ENCODE measurements around the gene PRICKLE4. TPM values are rescaled to one million over a fixed set of nuclear protein-coding genes. Genes with fewer than 3 reads are reported as not detected.
"Not testable (repeated sequence)": the region's sequence is repeated elsewhere in the genome, so short reads cannot be mapped to it uniquely, and the experiment has no call there.

The PRICKLE4 gene
- total RNA-seq, 2 donors from 2014 or later, result 3.1 to 4.6 TPM

DNA sequence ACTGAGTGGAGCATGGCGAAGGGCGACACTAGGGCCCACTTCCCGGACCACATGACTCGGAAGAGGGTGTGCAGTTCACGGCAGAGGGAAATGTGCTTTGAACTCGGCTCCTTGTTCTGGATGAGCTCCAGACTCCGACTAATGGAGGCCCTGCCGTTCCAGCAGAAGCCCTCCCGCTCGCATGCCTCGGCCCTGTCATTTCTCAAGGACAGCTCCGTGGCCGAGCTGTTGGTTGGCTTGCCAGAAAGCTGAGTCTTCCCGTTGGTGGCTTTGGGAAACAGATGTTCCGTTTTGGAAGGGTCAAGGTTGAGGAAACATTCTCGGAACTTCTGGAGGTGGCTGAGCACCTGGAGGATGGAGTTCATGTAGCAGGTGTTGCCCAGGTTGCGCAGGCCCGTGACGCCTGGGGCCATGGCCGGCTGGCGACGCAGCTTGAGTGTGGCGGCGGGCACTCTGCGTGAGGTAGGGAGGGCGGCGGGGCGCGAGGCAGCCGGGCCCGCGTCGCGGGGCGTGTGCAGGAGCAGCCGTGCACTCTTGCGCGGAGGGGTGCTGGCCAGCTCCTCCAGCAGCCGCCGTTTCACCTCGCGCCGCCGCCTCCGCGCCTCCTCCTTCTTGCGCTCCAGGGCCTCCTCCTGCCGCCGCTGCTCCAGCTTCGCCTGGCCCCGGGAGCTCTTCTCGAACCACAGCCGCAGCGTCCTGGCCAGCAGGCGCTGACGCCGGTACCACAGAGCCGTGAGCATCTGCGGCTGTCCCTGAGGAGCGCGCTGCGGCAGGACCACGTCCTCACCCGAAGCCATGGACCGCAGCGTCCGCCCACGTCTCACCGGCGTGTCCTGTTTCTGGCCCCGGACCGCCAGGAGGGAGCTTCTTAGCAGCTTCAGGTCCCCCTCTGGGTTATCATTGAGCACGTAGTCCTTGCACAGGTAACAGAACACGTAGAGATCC, 25.5 kb downstream of the PRICKLE4 start:
- TF ChIP-seq, protein P1, sequence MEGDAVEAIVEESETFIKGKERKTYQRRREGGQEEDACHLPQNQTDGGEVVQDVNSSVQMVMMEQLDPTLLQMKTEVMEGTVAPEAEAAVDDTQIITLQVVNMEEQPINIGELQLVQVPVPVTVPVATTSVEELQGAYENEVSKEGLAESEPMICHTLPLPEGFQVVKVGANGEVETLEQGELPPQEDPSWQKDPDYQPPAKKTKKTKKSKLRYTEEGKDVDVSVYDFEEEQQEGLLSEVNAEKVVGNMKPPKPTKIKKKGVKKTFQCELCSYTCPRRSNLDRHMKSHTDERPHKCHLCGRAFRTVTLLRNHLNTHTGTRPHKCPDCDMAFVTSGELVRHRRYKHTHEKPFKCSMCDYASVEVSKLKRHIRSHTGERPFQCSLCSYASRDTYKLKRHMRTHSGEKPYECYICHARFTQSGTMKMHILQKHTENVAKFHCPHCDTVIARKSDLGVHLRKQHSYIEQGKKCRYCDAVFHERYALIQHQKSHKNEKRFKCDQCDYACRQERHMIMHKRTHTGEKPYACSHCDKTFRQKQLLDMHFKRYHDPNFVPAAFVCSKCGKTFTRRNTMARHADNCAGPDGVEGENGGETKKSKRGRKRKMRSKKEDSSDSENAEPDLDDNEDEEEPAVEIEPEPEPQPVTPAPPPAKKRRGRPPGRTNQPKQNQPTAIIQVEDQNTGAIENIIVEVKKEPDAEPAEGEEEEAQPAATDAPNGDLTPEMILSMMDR (IDR thresholded peaks at IDR 0.05), result no peak
- ATAC-seq (ENCODE audit: insufficient number of reproducible peaks, low FRiP score, low read depth) (no peak), DNase-seq (ENCODE audit: low spot score) (no peak)
- Histone ChIP-seq H3K27me3 (replicated peaks; ENCODE audit: insufficient read depth) (no peaks in the 10 kb centered on the region), H3K4me1 (ENCODE audit: control insufficient read depth in 1 of 2, low read depth in 2 of 2) (no peaks in the 10 kb centered on the region), H3K9me3 (no peaks in the 10 kb centered on the region), H3K27ac (no peak overlapping the region), H3K36me3 (no peaks in the 10 kb centered on the region), H3K4me3 (no peak overlapping the region)

DNA sequence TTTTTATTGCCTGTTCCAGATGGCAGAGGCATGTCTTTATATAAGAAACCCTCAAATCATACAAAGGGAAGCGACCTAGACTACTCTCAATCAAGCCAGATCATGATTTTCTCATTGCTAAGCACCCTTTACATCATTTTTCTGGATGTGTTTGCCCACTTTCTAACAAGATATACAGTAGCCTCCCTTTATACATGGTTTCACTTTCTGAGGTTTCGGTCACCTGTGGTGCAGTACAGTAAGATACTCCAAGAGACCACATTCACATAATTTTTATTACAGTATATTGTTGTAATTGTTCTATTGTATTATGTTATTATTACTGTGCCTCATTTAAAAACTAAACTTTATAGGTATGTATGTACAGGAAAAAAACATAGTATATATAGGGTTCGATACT, 30.5 kb downstream of the PRICKLE4 start:
- no peaks in the 10 kb centered on the region for H3K9me3 ChIP-seq
- no peak overlapping the region for H3K4me3 ChIP-seq
- ATAC-seq (ENCODE audit: insufficient number of reproducible peaks, low FRiP score, low read depth) (no peak), DNase-seq (ENCODE audit: low spot score) (no peak)
- H3K36me3 ChIP-seq, result no peaks in the 10 kb centered on the region
- H3K27ac ChIP-seq, result no peak overlapping the region
- TF ChIP-seq, protein P1 (IDR thresholded peaks at IDR 0.05), result no peak
- H3K4me1 ChIP-seq (ENCODE audit: control insufficient read depth in 1 of 2, low read depth in 2 of 2), result no peaks in the 10 kb centered on the region
- no peaks in the 10 kb centered on the region for H3K27me3 ChIP-seq (replicated peaks; ENCODE audit: insufficient read depth)

DNA sequence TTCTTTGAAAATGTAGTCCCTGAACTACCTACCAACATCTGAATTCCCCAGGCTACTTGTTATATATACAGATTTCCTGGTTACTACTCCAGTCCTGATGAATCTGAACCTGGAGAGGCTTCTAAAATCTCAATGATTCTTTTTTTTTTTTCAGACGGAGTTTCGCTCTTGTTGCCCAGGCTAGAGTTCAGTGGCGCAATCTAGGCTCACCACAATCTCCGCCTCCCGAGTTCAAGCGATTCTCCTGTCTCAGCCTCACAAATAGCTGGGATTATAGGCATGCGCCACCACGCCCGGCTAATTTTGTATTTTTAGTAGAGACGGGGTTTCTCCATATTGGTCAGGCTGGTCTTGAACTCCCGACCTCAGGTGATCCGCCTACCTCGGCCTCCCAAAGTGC, 31.4 kb downstream of the PRICKLE4 start:
- ATAC-seq (ENCODE audit: insufficient number of reproducible peaks, low FRiP score, low read depth); DNase-seq (ENCODE audit: low spot score); H3K27me3 ChIP-seq (replicated peaks; ENCODE audit: insufficient read depth): not testable (repeated sequence)

DNA sequence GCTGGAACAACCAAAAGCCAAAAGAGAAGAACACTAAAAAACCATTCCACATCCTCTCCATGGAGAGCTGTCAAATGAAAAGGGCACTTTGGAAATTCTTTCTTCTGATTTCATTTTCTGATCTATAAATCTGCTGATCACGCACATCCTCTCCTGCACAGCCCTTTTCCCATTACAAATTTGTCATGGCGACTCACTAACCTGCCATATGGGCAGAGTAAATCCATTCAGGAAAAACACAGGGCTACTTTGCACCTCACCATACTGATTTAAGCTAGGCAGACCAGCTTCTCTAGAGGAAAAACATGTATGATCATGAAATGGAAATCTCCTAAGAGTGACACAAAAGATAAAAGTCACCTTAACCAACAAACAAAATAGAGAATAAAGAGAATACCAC, 32.9 kb downstream of the PRICKLE4 start:
- ATAC-seq (ENCODE audit: insufficient number of reproducible peaks, low FRiP score, low read depth) (no peak), DNase-seq (ENCODE audit: low spot score) (no peak)
- TF ChIP-seq, protein P1 (IDR thresholded peaks at IDR 0.05), result no peak
- H3K9me3 ChIP-seq, result no peaks in the 10 kb centered on the region
- H3K27ac ChIP-seq, result no peak overlapping the region
- H3K27me3 ChIP-seq (replicated peaks; ENCODE audit: insufficient read depth), result no peaks in the 10 kb centered on the region
- no peaks in the 10 kb centered on the region for H3K36me3 ChIP-seq
- no peak overlapping the region for H3K4me3 ChIP-seq
- no peaks in the 10 kb centered on the region for H3K4me1 ChIP-seq (ENCODE audit: control insufficient read depth in 1 of 2, low read depth in 2 of 2)

More for the DNA sequence above, 31.4 kb downstream of the PRICKLE4 start:
- H3K4me1 ChIP-seq (ENCODE audit: control insufficient read depth in 1 of 2, low read depth in 2 of 2); H3K36me3 ChIP-seq; H3K27ac ChIP-seq; H3K4me3 ChIP-seq; H3K9me3 ChIP-seq: not testable (repeated sequence)

DNA sequence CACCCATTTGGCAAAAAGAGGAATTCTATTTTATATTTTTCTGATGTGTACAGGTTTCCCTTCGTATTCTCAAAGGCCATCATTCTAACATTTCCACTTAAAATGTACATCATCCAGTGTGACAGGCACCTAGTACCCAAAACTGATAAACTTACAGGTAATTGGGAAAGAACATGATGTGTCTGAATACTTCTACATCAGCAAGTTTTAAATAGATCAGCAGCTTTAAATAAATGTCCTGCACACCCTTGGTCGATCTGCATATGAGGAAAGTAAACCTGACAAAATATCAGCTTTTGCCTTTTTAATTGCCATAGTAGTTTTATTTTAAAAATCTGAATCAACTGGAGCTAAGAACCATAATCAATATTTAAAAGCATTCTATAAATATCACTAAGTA, 33.4 kb downstream of the PRICKLE4 start:
- TF ChIP-seq, protein P1 (IDR thresholded peaks at IDR 0.05), result no peak
- no peak for ATAC-seq (ENCODE audit: insufficient number of reproducible peaks, low FRiP score, low read depth)
- no peaks in the 10 kb centered on the region for H3K9me3 ChIP-seq
- no peak overlapping the region for H3K4me3 ChIP-seq
- H3K36me3 ChIP-seq, result no peaks in the 10 kb centered on the region
- H3K27ac ChIP-seq, result no peak overlapping the region
- no peaks in the 10 kb centered on the region for H3K27me3 ChIP-seq (replicated peaks; ENCODE audit: insufficient read depth)
- no peak for DNase-seq (ENCODE audit: low spot score)
- H3K4me1 ChIP-seq (ENCODE audit: control insufficient read depth in 1 of 2, low read depth in 2 of 2), result no peaks in the 10 kb centered on the region
